ENCODE measurements around the gene SPEF2. TPM values are rescaled to one million over a fixed set of nuclear protein-coding genes. Genes with fewer than 3 reads are reported as not detected.

Gene SPEF2
- total RNA-seq, 2 experiments from 2014 or later = 3.2 TPM

DNA sequence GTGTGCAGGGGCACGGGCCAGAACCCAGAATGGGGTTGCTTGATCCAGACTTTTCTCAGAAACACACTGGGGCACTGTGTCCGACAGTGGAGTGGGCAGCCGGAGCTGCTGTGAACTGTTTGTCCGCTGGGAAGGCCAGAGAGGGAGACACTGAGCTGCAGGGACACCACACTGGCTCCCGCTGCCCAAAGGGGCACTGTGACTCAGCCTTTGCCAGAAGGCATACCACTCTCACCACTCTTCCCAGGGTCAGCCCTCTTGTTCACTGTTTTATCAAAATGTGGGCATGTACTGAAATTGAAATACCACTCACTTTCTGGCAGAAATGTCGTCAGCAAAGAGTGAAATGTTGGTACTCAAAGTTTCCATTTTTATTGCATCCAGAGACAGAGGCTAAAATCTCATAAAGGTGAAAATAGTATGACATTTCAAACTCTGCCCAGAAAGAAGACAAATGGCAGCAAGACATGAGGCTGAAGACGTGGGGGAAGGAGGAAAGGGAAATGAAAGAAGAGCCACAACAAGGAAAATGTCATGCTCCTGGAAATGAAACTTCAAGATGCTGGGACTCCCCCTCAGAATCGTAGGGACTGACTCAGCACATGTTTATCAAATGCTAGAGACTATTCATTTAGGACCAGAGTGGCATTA is 234.5 kb downstream of the SPEF2 start:
- peaks cover 50% of the 10 kb centered on the region for H3K4me1 ChIP-seq (ENCODE audit: insufficient read depth, low read length)
- ATAC-seq (ENCODE audit: poor library complexity) = no peak
- intact Hi-C loops (cut with DNase I, micrococcal nuclease) = loop anchor here in 1 of 2 experiments (5.0 kb wide), 1 partner anchor 35 kb away; no protein-coding TSS in a partner anchor

DNA sequence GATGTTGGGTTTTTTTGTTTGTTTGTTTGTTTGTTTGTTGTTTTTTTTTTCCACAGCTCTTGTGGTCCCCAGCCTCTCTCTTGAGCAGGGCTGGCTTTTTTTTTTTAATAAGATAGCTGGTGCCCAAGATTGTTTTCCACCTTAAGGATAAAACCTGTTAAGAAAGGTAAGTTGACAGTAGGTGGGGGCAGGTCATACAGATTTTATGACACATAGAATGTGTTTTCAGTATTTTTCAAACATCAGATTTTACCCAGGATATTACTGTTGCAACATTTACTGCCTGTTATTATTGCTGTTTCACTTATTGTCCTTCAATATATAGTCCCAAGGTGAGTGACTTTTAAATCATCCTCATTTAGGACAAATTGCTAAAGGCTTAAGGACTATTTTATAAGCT is 235.1 kb downstream of the SPEF2 start:
- Histone ChIP-seq H3K4me3 (ENCODE audit: low read length) (peak overlapping the region; percentile 88), H3K4me1 (ENCODE audit: insufficient read depth, low read length) (peaks cover 50% of the 10 kb centered on the region), H3K27ac (ENCODE audit: low read depth in 1 of 2, low read length in 2 of 2) (peak overlapping the region; percentile 97 to 98), H3K36me3 (ENCODE audit: insufficient read depth, low read length) (peaks cover under 1% of the 10 kb centered on the region), H3K9me3 (ENCODE audit: control insufficient read depth in 1 of 2, insufficient read depth in 1 of 2, low read length in 2 of 2) (peaks cover 0 to 2% of the 10 kb centered on the region in 2 experiments), H3K27me3 (ENCODE audit: control insufficient read depth in 1 of 2, insufficient read depth in 2 of 2, low read length in 2 of 2) (no peaks in the 10 kb centered on the region)
- H3K9me3 Mint-ChIP-seq = no peaks in the 10 kb centered on the region
- H3K4me1 Mint-ChIP-seq (ENCODE audit: low read depth) = peaks cover 85% of the 10 kb centered on the region
- H3K27me3 Mint-ChIP-seq = no peaks in the 10 kb centered on the region
- POLR2A ChIA-PET = interaction anchor here (0.6 to 15.7 kb wide), 15 partner anchors 11 to 202 kb away, joined by 3 to 576 read pairs (median 17); no protein-coding TSS in a partner anchor
- peak overlapping the region; percentile 80 for H3K4me3 Mint-ChIP-seq
- H3K27ac Mint-ChIP-seq = peak overlapping the region; percentile 99
- no peak for ATAC-seq (ENCODE audit: poor library complexity)
- CTCF ChIA-PET = interaction anchor here (1.4 to 3.8 kb wide), 6 partner anchors 12 to 76 kb away, joined by 4 to 19 read pairs (median 10); no protein-coding TSS in a partner anchor
- peaks cover 36% of the 10 kb centered on the region for H3K36me3 Mint-ChIP-seq (ENCODE audit: low read depth)
- intact Hi-C loops (cut with DNase I, micrococcal nuclease) = loop anchor here in 1 of 2 experiments (5.0 kb wide), 1 partner anchor 35 kb away; no protein-coding TSS in a partner anchor
- TF ChIP-seq, protein P1, sequence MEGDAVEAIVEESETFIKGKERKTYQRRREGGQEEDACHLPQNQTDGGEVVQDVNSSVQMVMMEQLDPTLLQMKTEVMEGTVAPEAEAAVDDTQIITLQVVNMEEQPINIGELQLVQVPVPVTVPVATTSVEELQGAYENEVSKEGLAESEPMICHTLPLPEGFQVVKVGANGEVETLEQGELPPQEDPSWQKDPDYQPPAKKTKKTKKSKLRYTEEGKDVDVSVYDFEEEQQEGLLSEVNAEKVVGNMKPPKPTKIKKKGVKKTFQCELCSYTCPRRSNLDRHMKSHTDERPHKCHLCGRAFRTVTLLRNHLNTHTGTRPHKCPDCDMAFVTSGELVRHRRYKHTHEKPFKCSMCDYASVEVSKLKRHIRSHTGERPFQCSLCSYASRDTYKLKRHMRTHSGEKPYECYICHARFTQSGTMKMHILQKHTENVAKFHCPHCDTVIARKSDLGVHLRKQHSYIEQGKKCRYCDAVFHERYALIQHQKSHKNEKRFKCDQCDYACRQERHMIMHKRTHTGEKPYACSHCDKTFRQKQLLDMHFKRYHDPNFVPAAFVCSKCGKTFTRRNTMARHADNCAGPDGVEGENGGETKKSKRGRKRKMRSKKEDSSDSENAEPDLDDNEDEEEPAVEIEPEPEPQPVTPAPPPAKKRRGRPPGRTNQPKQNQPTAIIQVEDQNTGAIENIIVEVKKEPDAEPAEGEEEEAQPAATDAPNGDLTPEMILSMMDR (IDR thresholded peaks at IDR 0.05) = no peak
- no peak for DNase-seq

More for the DNA sequence above, 234.5 kb downstream of the SPEF2 start:
- Histone ChIP-seq H3K4me3 (ENCODE audit: low read length) (peak overlapping the region; percentile 88), H3K36me3 (ENCODE audit: insufficient read depth, low read length) (no peaks in the 10 kb centered on the region), H3K27me3 (ENCODE audit: control insufficient read depth in 1 of 2, insufficient read depth in 2 of 2, low read length in 2 of 2) (no peaks in the 10 kb centered on the region), H3K9me3 (ENCODE audit: control insufficient read depth in 1 of 2, insufficient read depth in 1 of 2, low read length in 2 of 2) (peaks cover 0 to 8% of the 10 kb centered on the region in 2 experiments), H3K27ac (ENCODE audit: low read depth in 1 of 2, low read length in 2 of 2) (peak overlapping the region; percentile 97 to 98)
- ChIA-PET POLR2A (interaction anchor here (0.6 to 15.7 kb wide), 13 partner anchors 11 to 201 kb away, joined by 3 to 576 read pairs (median 11); no protein-coding TSS in a partner anchor), CTCF (interaction anchor here (0.9 to 3.8 kb wide), 8 partner anchors 11 to 75 kb away, joined by 3 to 19 read pairs (median 7); no protein-coding TSS in a partner anchor)
- Mint-ChIP-seq H3K36me3 (ENCODE audit: low read depth) (peaks cover 35% of the 10 kb centered on the region), H3K27ac (peak overlapping the region; percentile 99), H3K27me3 (no peaks in the 10 kb centered on the region), H3K9me3 (no peaks in the 10 kb centered on the region), H3K4me3 (peak overlapping the region; percentile 80), H3K4me1 (ENCODE audit: low read depth) (peaks cover 85% of the 10 kb centered on the region)
- TF ChIP-seq, protein P1 (IDR thresholded peaks at IDR 0.05) = no peak
- peak in 6 of 14 experiments; percentile 15 to 84 (median 70) for DNase-seq

DNA sequence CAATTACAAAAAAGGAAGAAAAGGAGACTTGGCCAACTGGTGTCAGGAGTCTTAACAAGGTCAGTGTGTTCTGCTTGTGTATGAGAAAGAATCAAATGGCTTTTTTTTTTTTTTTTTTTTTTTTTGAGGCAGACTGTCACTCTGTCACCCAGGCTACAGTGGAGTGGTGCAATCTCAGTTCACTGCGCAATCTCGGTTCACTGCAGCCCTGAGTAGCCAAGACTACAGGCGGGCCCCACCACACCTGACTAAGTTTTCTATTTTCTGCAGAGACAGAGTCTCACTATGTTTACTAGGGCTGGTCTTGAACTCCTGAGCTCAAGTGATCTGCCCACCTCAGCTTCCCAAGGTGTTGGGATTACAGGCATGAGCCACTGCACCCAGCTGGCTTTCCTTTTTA is 236.0 kb downstream of the SPEF2 start:
- H3K27ac Mint-ChIP-seq = peak overlapping the region; percentile 99
- Histone ChIP-seq H3K9me3 (ENCODE audit: control insufficient read depth in 1 of 2, insufficient read depth in 1 of 2, low read length in 2 of 2) (no peaks in the 10 kb centered on the region), H3K4me3 (ENCODE audit: low read length) (peak overlapping the region; percentile 88), H3K27me3 (ENCODE audit: control insufficient read depth in 1 of 2, insufficient read depth in 2 of 2, low read length in 2 of 2) (no peaks in the 10 kb centered on the region), H3K36me3 (ENCODE audit: insufficient read depth, low read length) (peaks cover 9% of the 10 kb centered on the region), H3K27ac (ENCODE audit: low read depth in 1 of 2, low read length in 2 of 2) (peak overlapping the region; percentile 97 to 98), H3K4me1 (ENCODE audit: insufficient read depth, low read length) (peaks cover 50% of the 10 kb centered on the region)
- TF ChIP-seq, protein P1 (IDR thresholded peaks at IDR 0.05) = no peak
- peaks cover 38% of the 10 kb centered on the region for H3K36me3 Mint-ChIP-seq (ENCODE audit: low read depth)
- ChIA-PET POLR2A (interaction anchor here (0.7 to 15.7 kb wide), 38 partner anchors 8 to 1023 kb away, joined by 3 to 576 read pairs (median 9); partner anchors contain the start of genes BRIX1, NADK2, NIPBL and RAD1), CTCF (interaction anchor here (1.0 to 3.8 kb wide), 10 partner anchors 9 to 202 kb away, joined by 3 to 19 read pairs (median 6); no protein-coding TSS in a partner anchor)
- ATAC-seq (ENCODE audit: poor library complexity) (peak; percentile 59), DNase-seq (peak; percentile 61 to 92 (median 72))
- peak overlapping the region; percentile 80 for H3K4me3 Mint-ChIP-seq
- peaks cover 79% of the 10 kb centered on the region for H3K4me1 Mint-ChIP-seq (ENCODE audit: low read depth)
- H3K9me3 Mint-ChIP-seq = no peaks in the 10 kb centered on the region
- intact Hi-C loops (cut with DNase I, micrococcal nuclease) = loop anchor here (1.0 to 5.0 kb wide), 5 partner anchors 23 to 183 kb away; no protein-coding TSS in a partner anchor
- no peaks in the 10 kb centered on the region for H3K27me3 Mint-ChIP-seq
